ENCODE results near the gene LRP10. TPM values are rescaled to one million over a fixed set of nuclear protein-coding genes. Genes with fewer than 3 reads are reported as not detected.

The LRP10 gene
- total RNA-seq, 1 donor from 2014 or later, result 124 TPM

DNA sequence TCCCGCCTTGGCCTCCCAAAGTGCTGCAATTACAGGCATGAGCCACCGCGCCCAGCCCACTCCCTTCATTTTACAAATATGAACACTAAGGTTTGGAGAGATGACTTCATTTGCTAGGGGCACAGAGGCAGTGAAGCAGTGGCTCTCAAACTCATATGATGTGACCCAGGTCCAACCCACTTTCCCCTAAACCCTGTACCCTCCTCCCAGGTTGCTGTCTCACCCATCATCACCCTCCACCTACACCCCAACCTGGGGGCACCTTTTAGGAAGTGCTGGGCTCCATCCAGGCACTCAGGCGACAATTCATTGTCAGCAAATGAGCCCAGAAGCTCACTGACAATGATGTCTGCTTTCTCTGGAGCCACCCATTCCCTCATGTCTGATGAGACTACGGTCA is 52.2 kb downstream of the LRP10 start:
- no peaks in the 10 kb centered on the region for H3K27me3 ChIP-seq (ENCODE audit: control insufficient read depth, insufficient read depth, low read length)
- peaks cover 2% of the 10 kb centered on the region for H3K36me3 ChIP-seq (ENCODE audit: control insufficient read depth, insufficient read depth, low read length)
- H3K4me3 ChIP-seq (ENCODE audit: low read depth, low read length), result no peak overlapping the region
- DNase-seq (ENCODE audit: low read depth), result no peak
- TF ChIP-seq, protein P1, sequence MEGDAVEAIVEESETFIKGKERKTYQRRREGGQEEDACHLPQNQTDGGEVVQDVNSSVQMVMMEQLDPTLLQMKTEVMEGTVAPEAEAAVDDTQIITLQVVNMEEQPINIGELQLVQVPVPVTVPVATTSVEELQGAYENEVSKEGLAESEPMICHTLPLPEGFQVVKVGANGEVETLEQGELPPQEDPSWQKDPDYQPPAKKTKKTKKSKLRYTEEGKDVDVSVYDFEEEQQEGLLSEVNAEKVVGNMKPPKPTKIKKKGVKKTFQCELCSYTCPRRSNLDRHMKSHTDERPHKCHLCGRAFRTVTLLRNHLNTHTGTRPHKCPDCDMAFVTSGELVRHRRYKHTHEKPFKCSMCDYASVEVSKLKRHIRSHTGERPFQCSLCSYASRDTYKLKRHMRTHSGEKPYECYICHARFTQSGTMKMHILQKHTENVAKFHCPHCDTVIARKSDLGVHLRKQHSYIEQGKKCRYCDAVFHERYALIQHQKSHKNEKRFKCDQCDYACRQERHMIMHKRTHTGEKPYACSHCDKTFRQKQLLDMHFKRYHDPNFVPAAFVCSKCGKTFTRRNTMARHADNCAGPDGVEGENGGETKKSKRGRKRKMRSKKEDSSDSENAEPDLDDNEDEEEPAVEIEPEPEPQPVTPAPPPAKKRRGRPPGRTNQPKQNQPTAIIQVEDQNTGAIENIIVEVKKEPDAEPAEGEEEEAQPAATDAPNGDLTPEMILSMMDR (IDR thresholded peaks at IDR 0.05; ENCODE audit: insufficient read depth, low read length, poor library complexity, severe bottlenecking), result no peak

DNA sequence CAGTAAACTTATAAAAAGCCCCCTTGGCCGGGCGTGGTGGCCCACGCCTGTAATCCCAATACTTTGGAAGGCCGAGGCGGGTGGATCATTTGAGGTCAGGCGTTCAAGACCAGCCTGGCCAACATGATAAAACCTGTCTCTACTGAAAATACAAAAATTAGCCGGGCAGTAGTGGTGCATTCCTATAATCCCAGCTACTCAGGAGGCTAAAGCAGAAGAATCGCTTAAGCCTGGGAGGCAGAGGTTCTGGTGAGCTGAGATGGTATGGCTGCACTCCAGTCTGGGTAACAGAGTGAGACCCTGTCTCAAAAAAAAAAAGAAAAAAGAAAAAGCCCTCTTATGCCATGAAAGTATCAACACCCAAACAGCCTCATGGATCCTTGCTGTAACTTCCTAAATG is 54.0 kb downstream of the LRP10 start:
- DNase-seq (ENCODE audit: low read depth), result no peak
- Histone ChIP-seq H3K4me3 (ENCODE audit: low read depth, low read length) (no peak overlapping the region), H3K27me3 (ENCODE audit: control insufficient read depth, insufficient read depth, low read length) (no peaks in the 10 kb centered on the region), H3K36me3 (ENCODE audit: control insufficient read depth, insufficient read depth, low read length) (peaks cover 2% of the 10 kb centered on the region)
- TF ChIP-seq, protein P1 (IDR thresholded peaks at IDR 0.05; ENCODE audit: insufficient read depth, low read length, poor library complexity, severe bottlenecking), result no peak

DNA sequence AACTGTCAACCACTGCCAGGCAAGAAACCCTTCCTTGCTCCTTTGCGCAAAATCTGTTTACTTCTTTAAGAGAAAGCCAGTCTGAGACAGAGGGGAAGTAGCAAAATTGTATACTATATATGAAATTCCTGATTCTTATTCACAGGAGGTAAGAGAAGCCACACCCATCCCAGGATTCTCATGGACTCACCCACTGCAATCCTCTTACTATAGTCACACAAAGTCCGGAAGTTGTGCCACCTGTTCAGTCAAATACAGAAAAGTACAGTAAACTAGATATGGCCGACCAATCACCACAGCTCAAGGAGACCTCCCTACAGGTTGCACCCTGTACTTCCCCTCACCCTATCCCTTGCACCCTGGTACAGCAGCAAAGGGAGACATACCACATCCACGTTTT is 54.8 kb downstream of the LRP10 start:
- H3K4me3 ChIP-seq (ENCODE audit: low read depth, low read length), result no peak overlapping the region
- peaks cover 2% of the 10 kb centered on the region for H3K36me3 ChIP-seq (ENCODE audit: control insufficient read depth, insufficient read depth, low read length)
- TF ChIP-seq, protein P1 (IDR thresholded peaks at IDR 0.05; ENCODE audit: insufficient read depth, low read length, poor library complexity, severe bottlenecking), result no peak
- DNase-seq (ENCODE audit: low read depth), result no peak
- no peaks in the 10 kb centered on the region for H3K27me3 ChIP-seq (ENCODE audit: control insufficient read depth, insufficient read depth, low read length)

DNA sequence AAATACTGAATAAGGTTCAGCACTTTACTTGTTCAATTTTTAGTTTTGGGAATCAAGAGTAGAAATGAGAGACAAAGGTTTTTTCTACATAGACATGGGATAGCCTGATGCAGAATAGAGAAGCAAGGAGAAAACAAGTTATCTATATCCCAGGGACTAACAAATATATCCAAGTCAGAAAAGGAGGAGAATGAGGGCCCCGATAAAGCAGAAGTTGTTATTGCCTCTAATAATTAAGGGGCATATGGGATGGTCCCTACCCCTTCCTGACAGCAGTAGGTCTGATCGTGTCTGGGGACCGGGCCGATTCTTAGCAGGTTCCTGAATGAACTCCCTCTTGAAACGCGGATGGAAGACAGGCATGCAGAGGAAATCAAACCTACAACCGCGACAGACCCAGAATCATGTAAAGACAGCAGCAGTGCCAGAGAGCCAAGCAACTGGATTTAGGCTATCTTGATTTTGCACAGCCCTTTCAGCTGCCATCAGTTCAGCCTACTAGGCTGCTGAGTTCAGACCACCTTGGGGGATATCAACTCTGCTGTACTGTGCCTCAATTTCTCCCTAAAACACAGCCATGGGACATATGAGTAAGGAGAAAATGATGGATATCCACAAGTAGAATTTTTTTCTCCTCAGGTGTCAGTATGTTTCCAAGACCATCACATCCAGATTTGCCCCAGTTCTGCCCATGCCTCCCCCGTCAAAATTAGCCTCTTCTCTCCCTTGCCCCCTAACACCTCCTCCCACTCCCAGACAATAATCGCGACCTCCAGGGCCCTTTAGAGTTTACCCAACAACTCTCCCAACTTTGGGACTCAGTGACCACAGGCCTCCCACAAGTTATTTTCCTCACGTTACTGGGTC is 56.9 kb downstream of the LRP10 start:
- peak overlapping the region; percentile 92 for H3K4me3 ChIP-seq (ENCODE audit: low read depth, low read length)
- H3K27me3 ChIP-seq (ENCODE audit: control insufficient read depth, insufficient read depth, low read length), result no peaks in the 10 kb centered on the region
- no peak for DNase-seq (ENCODE audit: low read depth)
- peaks cover 2% of the 10 kb centered on the region for H3K36me3 ChIP-seq (ENCODE audit: control insufficient read depth, insufficient read depth, low read length)
- TF ChIP-seq, protein P1 (IDR thresholded peaks at IDR 0.05; ENCODE audit: insufficient read depth, low read length, poor library complexity, severe bottlenecking), result no peak

DNA sequence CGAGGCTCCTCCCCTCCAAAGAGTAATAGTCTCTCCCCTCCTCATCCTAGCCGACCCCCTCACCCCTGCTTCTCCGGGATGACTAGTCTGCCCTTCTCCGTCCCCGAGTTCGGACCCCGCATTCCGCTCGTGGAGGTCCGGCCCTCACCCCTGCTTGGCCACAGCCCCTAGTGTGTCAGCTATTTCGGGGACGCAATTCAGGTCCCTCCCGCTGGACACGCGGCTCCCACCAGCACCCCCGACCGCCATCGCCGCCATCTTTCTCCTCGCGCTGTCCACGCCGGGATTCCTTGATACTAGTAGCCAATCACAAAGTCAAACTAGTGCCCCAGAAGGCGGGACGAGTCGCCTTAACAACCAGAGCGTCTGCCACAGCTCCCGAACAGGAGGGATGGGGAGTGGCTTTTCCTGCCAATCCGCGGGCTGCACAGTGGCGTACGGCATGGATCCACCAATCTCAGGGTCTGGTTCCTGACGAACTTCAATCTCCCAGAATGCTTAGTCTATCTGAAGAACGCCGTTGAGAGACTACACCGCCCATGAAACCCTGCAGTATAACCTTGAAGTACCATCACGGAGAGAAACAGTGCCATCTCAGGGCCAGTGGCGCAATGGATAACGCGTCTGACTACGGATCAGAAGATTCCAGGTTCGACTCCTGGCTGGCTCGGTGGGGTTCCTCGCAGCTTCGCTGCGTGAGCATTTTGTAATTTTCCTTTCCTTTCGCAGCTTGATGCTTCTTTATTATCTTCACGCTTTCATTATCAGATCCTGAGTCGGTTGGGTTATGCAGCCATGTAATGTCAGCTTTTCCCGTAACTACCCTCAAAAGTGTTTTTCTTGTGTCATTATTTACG is 57.8 kb downstream of the LRP10 start, which contains the start of gene PRMT5:
TSS of gene PRMT5 (minus strand) at position 273 of the 857 bp plus-strand sequence. CDS start at position 258, 15 bp downstream.
- TF ChIP-seq, protein P1 (IDR thresholded peaks at IDR 0.05; ENCODE audit: insufficient read depth, low read length, poor library complexity, severe bottlenecking), result no peak
- Histone ChIP-seq H3K27me3 (ENCODE audit: control insufficient read depth, insufficient read depth, low read length) (no peaks in the 10 kb centered on the region), H3K4me3 (ENCODE audit: low read depth, low read length) (peak within 1 kb of the TSS; percentile 92), H3K36me3 (ENCODE audit: control insufficient read depth, insufficient read depth, low read length) (peaks cover 2% of the 10 kb centered on the region)
- peak; percentile 99 for DNase-seq (ENCODE audit: low read depth)
